Fibroblast of mammary gland (primary cell): ENCODE data around the gene FAF1.

Experiments
- DNase-seq: peaks from one replicate; pipeline ENCODE4 v3.0.0-alpha.2; 2010; ENCODE audit warnings: low read depth
- H3K4me3 ChIP-seq: 2 replicates; pipeline ENCODE4 v1.5.1; 2011; ENCODE audit warnings: low read depth, mild to moderate bottlenecking, low read length, moderate library complexity; ENCODE audit not compliant: control insufficient read depth
- TF ChIP-seq, protein P1 (sequence below): conservative IDR thresholded peaks from 2 replicates; pipeline ENCODE4 v1.5.1; 2011; ENCODE audit warnings: low read depth, low read length, inconsistent platforms; ENCODE audit not compliant: control insufficient read depth, insufficient read depth

The FAF1 gene

DNA sequence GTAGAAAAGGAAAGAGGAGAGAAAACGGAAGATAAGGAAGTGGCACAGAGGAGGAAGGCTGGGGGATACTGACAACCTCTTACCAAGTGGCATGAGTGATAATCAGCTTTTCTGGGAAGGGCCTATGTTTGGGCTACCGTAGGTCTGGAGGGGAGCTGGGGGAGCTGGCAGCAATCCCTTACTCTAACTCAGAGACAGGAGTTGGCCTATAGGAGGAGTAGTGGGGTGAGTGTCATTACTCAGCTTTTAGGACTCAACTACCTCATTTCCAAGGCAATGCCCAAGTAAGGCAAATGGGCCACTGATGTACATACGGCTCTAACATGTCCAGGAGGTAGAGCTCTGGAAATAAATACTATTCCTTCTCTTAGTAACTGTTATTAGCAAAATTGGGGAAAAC is 488.1 kb downstream of the FAF1 start:
- TF ChIP-seq, protein P1, sequence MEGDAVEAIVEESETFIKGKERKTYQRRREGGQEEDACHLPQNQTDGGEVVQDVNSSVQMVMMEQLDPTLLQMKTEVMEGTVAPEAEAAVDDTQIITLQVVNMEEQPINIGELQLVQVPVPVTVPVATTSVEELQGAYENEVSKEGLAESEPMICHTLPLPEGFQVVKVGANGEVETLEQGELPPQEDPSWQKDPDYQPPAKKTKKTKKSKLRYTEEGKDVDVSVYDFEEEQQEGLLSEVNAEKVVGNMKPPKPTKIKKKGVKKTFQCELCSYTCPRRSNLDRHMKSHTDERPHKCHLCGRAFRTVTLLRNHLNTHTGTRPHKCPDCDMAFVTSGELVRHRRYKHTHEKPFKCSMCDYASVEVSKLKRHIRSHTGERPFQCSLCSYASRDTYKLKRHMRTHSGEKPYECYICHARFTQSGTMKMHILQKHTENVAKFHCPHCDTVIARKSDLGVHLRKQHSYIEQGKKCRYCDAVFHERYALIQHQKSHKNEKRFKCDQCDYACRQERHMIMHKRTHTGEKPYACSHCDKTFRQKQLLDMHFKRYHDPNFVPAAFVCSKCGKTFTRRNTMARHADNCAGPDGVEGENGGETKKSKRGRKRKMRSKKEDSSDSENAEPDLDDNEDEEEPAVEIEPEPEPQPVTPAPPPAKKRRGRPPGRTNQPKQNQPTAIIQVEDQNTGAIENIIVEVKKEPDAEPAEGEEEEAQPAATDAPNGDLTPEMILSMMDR: no peak
- no peak for DNase-seq
- no peak overlapping the region for H3K4me3 ChIP-seq

DNA sequence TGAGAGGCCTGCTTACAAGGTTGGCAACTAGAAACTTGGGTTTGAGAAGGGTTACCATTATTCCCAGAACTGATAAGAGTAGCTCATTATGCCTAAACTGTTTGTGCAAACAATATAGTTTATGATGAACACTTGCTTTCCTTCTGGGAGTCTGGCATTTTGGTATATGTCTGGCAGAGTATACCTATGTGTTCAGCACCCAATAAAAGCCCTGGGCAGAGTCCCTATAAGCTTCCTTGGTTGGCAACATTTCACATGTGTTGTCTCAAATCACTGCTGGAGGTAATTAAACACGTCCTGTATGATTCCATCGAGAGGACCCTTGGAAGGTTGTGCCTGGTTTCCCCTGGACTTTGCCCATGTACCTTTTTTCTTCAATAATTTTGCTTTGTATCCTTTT is 497.1 kb downstream of the FAF1 start:
- DNase-seq: no peak
- no peak overlapping the region for H3K4me3 ChIP-seq
- TF ChIP-seq, protein P1: no peak

DNA sequence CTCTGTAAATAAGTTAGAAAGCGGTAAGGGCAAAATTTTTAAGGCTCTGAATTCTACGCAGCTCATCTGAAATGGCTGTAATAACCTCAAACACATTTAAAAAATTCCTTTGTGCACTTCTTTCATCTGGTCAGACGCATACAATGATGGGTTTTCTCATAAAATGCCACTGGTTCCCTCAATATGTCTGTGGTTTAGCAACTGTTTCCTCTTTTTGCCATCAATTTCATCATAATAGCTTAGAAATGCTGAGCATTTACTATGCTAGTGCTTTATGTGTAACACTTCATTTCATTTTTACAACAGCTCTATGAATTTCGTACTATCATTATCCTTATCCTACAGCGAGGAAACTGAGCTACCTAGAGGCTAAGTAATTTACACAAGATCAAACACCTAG is 501.6 kb downstream of the FAF1 start:
- no peak for DNase-seq
- TF ChIP-seq, protein P1: no peak

DNA sequence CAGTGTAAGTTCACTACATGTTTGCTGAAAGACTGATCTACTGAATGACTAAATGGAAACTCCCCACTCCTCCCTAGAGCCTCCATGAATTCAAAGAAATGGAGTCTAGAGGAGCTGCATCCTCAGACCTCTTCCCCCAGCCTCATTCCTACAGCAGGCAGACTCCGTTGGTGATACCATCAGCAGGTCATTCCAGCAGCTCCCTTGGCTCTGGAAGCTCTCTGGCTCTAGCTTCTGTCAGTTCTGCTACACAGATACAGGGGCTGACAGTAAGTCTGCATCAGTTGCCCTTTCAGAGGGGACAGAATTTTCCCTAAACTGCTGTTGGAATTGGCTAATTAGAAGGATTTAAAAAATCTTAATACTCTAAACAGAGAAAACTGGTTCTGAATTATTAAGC is 505.2 kb downstream of the FAF1 start:
- DNase-seq: no peak
- TF ChIP-seq, protein P1: no peak
- H3K4me3 ChIP-seq: no peak overlapping the region

More for the DNA sequence above, 501.6 kb downstream of the FAF1 start:
- H3K4me3 ChIP-seq: no peak overlapping the region

DNA sequence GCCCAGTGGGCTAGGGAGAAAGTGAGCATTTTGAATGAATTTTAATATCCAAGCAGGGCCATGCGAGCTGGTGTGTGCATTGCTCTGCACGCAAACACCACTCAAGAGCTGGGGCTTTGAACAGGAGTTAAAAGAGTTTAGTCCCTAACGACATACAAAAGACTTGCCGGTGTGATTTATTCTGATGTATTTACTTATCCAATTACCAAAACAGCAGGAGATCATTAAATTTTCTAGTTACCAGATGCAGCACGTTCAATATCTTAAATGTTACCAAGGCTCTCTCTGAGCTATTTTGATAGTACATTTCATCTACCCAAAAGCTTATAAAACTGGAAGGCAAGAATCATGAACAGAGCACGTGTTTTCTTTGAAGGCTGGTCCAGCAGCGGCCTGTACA is 506.8 kb downstream of the FAF1 start:
- TF ChIP-seq, protein P1: no peak
- H3K4me3 ChIP-seq: no peak overlapping the region
- DNase-seq: no peak

DNA sequence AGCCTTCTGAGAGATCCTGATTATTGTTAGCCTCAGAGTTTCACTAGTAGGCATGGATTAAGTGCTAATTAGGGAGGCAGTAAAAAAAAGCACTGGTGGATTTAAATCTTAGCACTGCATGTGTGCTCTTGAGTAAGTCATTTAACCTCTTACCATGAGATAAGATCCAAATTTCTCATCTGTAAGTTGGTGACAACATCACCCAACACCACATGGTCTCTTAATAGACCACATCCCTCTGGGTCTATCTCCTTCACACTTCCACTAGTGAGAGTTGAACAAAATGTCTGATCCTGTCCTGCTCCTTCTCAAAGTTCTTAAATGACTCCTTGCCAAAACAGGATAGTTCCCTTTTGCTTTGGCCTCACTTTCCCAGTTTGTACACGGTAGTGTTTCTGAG is 507.4 kb downstream of the FAF1 start:
- TF ChIP-seq, protein P1: no peak
- no peak overlapping the region for H3K4me3 ChIP-seq
- DNase-seq: no peak
